ENCODE results near the gene INSYN2B.

GRCh38 chr5:169958278-169958677 lies 22.0 kb downstream of the INSYN2B start:
- no peak for TF ChIP-seq GATA2 (IDR thresholded peaks at IDR 0.05; ENCODE audit: low read depth, low read length)
- TF ChIP-seq GATA3 (IDR thresholded peaks at IDR 0.05; ENCODE audit: low read depth, low read length): no peak

Data from SH-SY5Y (cell line).